H1 (cell line): Measurements from ENCODE around the gene TRAPPC5. TPM values are rescaled to one million over a fixed set of nuclear protein-coding genes. Genes with fewer than 3 reads are reported as not detected.

ENCODE experiments used
- ATF2 ChIP-seq: IDR thresholded peaks from 2 replicates; pipeline ENCODE4 v1.6.1; 2012; ENCODE audit warnings: low read length, inconsistent platforms
- CEBPB ChIP-seq: IDR thresholded peaks from 2 replicates; pipeline ENCODE4 v1.6.1; 2012; ENCODE audit warnings: low read depth, low read length
- E2F6 ChIP-seq: IDR thresholded peaks from 2 replicates; pipeline ENCODE4 v1.6.1; 2012; ENCODE audit warnings: inconsistent platforms
- HDAC6 ChIP-seq: IDR thresholded peaks from one replicate; pipeline ENCODE4 v1.7.1; 2012; ENCODE audit warnings: low read depth, mild to moderate bottlenecking, inconsistent platforms, low read length, moderate library complexity
- RBBP5 ChIP-seq: IDR thresholded peaks from 2 replicates; pipeline ENCODE4 v1.7.1; 2012; ENCODE audit warnings: low read depth, mild to moderate bottlenecking, inconsistent platforms, low read length, moderate library complexity, borderline replicate concordance
- SUZ12 ChIP-seq: fragments of 200-600 bp; sonication (generic); IDR thresholded peaks from 2 replicates; pipeline ENCODE4 v1.6.1; 2012; ENCODE audit warnings: mild to moderate bottlenecking, inconsistent platforms, low read length, moderate library complexity, mixed read lengths
- polyA plus RNA-seq, 7 experiments: library from polyadenylated mRNA; depleted of rRNA in 3 of 7; stranded (reverse) in 5 of 7; unstranded in 2 of 7; fragments of >200 nt in 5 of 7; fragments of 200-250 nt in 2 of 7; gene quantifications; 1 replicate in 5 of 7; 2 replicates in 1 of 7; 4 replicates in 1 of 7; pipeline versions ENCODE4 v1.2.1 to v1.2.3, GENCODE V29; 2011 to 2013; ENCODE audit warnings: missing spikeins in 2 of 7, mixed read lengths in 2 of 7
- total RNA-seq: library from RNA; stranded (reverse); fragmentation: NEBNext Ultra II Directional; extraction: Animal tissue kit (Norgen Biotek cat#: 25700); gene quantifications from 2 replicates; pipeline ENCODE4 v1.2.1, GENCODE V29; 2021

The TRAPPC5 gene
- total and polyA plus RNA-seq, 2 of the 8 experiments (the other 6 are each of a cell fraction or from before 2014, with no cell fraction given) = 109 to 120 TPM

GRCh38 chr19:7668842-7669241 lies 11.8 kb upstream of the TRAPPC5 start, which contains the start of gene RETN (continued):
- TF ChIP-seq ATF2 (no peak), SUZ12 (no peak), E2F6 (no peak), HDAC6 (no peak), CEBPB (no peak), RBBP5 (no peak)
